HepG2 (cell line): Measurements from ENCODE around the gene CATSPERE. TPM values are rescaled to one million over a fixed set of nuclear protein-coding genes. Genes with fewer than 3 reads are reported as not detected.

Experiments used
- ATAC-seq: fragments of 200-7000 bp; cut with Tn5 transposase; 3 replicates; pipeline ENCODE4 v1.9.1; 2020; ENCODE audit warnings: mild to moderate bottlenecking, moderate library complexity
- BruUV-seq: library from RNA; stranded (reverse); fragments of 400-500 nt; replicated peaks from 2 replicates; lab custom pipeline; 2021; lab: Mats Ljungman, UMichigan
- CTCF ChIA-PET: fragments of 300-600 bp; formaldehyde crosslinking; extraction: SDS; loops from one replicate; lab custom pipeline; 2021; ENCODE audit warnings: low total read pairs, inconsistent platforms, low intra/inter-chr PET ratio; lab: Yijun Ruan, JAX
- POLR2A ChIA-PET: fragments of 350-600 bp; sonication (Branson Sonifier 250); formaldehyde crosslinking; loops from one replicate; lab custom pipeline; 2020; ENCODE audit warnings: antibody characterized with exemption, inconsistent platforms; lab: Yijun Ruan, JAX
- DNase-seq: peaks from one replicate; pipeline ENCODE4 v3.0.0-alpha.2; 2015; ENCODE audit warnings: low spot score
- FAIRE-seq: peaks from 3 replicates; lab custom pipeline; 2011; peaks lifted over from hg19 to GRCh38; lab: Jason Lieb, UNC
- H2AFZ ChIP-seq: one replicate; pipeline ENCODE4 v1.6.1; 2011; ENCODE audit warnings: low read length, inconsistent platforms
- H3K27ac ChIP-seq: fragments of 300-600 bp; 3 replicates; pipeline ENCODE4 v1.8.0; 2011; ENCODE audit warnings: mixed run types, mild to moderate bottlenecking, mixed read lengths, low read length, inconsistent platforms; ENCODE audit not compliant: insufficient read depth; ENCODE audit errors: extremely low read length
- H3K27me3 ChIP-seq, 2 experiments: fragments of 200-600 bp in 1 of 2; 2 replicates in 1 of 2; 3 replicates in 1 of 2; pipeline versions ENCODE4 v1.6.0 to v1.8.0; 2011; ENCODE audit warnings: low read length in 2 of 2, mild to moderate bottlenecking in 2 of 2, moderate library complexity in 2 of 2, inconsistent platforms in 1 of 2; ENCODE audit not compliant: insufficient read depth in 2 of 2, control insufficient read depth in 1 of 2
- H3K36me3 ChIP-seq, 2 experiments: fragments of 200-600 bp in 1 of 2; replicated peaks in 1 of 2; 2 replicates in 1 of 2; 3 replicates in 1 of 2; pipeline versions ENCODE4 v1.5.1 to v1.8.0; 2011; ENCODE audit warnings: low read length in 2 of 2, inconsistent platforms in 1 of 2; ENCODE audit not compliant: insufficient read depth in 2 of 2, control insufficient read depth in 1 of 2
- H3K4me1 ChIP-seq: 2 replicates; pipeline ENCODE4 v1.5.1; 2012; ENCODE audit warnings: low read length, inconsistent platforms; ENCODE audit not compliant: insufficient read depth
- H3K4me2 ChIP-seq: 2 replicates; pipeline ENCODE4 v1.6.0; 2011; ENCODE audit warnings: low read depth, low read length, inconsistent platforms
- H3K4me3 ChIP-seq, 3 experiments: fragments of 200-600 bp in 1 of 3; sonication (generic), shearing (Covaris generic) in 1 of 3; replicated peaks in 1 of 3; 2 replicates each; pipeline ENCODE4 v1.5.1; 2011 to 2016; ENCODE audit warnings: low read length in 3 of 3, inconsistent platforms in 2 of 3, low read depth in 2 of 3, mild to moderate bottlenecking in 2 of 3, control low read depth in 1 of 3, mixed read lengths in 1 of 3; ENCODE audit not compliant: insufficient read depth in 1 of 3
- H3K79me2 ChIP-seq: one replicate; pipeline ENCODE4 v1.6.1; 2011; ENCODE audit warnings: low read length, inconsistent platforms; ENCODE audit not compliant: insufficient read depth
- H3K9ac ChIP-seq: 2 replicates; pipeline ENCODE4 v1.6.0; 2011; ENCODE audit warnings: mild to moderate bottlenecking, low read depth, low read length, inconsistent platforms; ENCODE audit not compliant: insufficient read depth
- H3K9me3 ChIP-seq: 2 replicates; pipeline ENCODE4 v1.5.1; 2012; ENCODE audit warnings: mild to moderate bottlenecking, low read length
- H4K20me1 ChIP-seq: 2 replicates; pipeline ENCODE4 v1.6.0; 2011; ENCODE audit warnings: inconsistent platforms, mild to moderate bottlenecking, low read length, moderate library complexity; ENCODE audit not compliant: insufficient read depth
- EEA1 ChIP-seq: sonication (generic); formaldehyde crosslinking; IDR thresholded peaks from 2 replicates; pipeline ENCODE4 v1.5.1; 2020; ENCODE audit warnings: mild to moderate bottlenecking, missing genetic modification reagents, borderline replicate concordance
- GLI4 ChIP-seq: sonication (generic); formaldehyde crosslinking; IDR thresholded peaks from 2 replicates; pipeline ENCODE4 v1.5.1; 2020; ENCODE audit warnings: missing genetic modification reagents, mild to moderate bottlenecking, moderate library complexity, borderline replicate concordance
- GMEB1 ChIP-seq: sonication (generic); formaldehyde crosslinking; IDR thresholded peaks from 2 replicates; pipeline ENCODE4 v1.5.1; 2020; ENCODE audit warnings: missing genetic modification reagents, mild to moderate bottlenecking, borderline replicate concordance
- HNRNPLL ChIP-seq: fragments of 200-400 bp; formaldehyde crosslinking; IDR thresholded peaks from 2 replicates; pipeline ENCODE4 v1.6.1; 2017; ENCODE audit warnings: mild to moderate bottlenecking, low read depth, low read length; ENCODE audit not compliant: poor library complexity, severe bottlenecking
- IKZF4 ChIP-seq: sonication (generic); formaldehyde crosslinking; IDR thresholded peaks from 2 replicates; pipeline ENCODE4 v1.5.1; 2020; ENCODE audit warnings: borderline replicate concordance, mild to moderate bottlenecking, low read depth, missing genetic modification reagents; ENCODE audit errors: not compliant biosample characterization
- JDP2 ChIP-seq: sonication (generic); formaldehyde crosslinking; IDR thresholded peaks from 2 replicates; pipeline ENCODE4 v1.8.1; 2022; ENCODE audit warnings: missing genetic modification reagents, borderline replicate concordance
- KMT2B ChIP-seq: IDR thresholded peaks from 2 replicates; pipeline ENCODE4 v1.6.1; 2016; ENCODE audit warnings: missing genetic modification reagents, missing compliant biosample characterization
- NFE2L2 ChIP-seq: fragments of 150-350 bp; IDR thresholded peaks from 2 replicates; pipeline ENCODE4 v1.6.1; 2014; ENCODE audit warnings: low read length
- ZFP37 ChIP-seq: sonication (generic); formaldehyde crosslinking; IDR thresholded peaks from 2 replicates; pipeline ENCODE4 v1.4.0; 2020; ENCODE audit warnings: missing genetic modification reagents, borderline replicate concordance
- ZKSCAN5 ChIP-seq: sonication (generic); formaldehyde crosslinking; IDR thresholded peaks from 2 replicates; pipeline ENCODE4 v1.5.1; 2020; ENCODE audit warnings: mild to moderate bottlenecking, missing genetic modification reagents
- ZNF317 ChIP-seq: sonication (generic); formaldehyde crosslinking; IDR thresholded peaks from 2 replicates; pipeline ENCODE4 v1.5.0; 2020; ENCODE audit warnings: mild to moderate bottlenecking, missing genetic modification reagents
- ZNF382 ChIP-seq: sonication (generic); formaldehyde crosslinking; IDR thresholded peaks from 2 replicates; pipeline ENCODE4 v1.5.0; 2020; ENCODE audit warnings: missing genetic modification reagents, mild to moderate bottlenecking, borderline replicate concordance
- ZNF576 ChIP-seq: sonication (generic); formaldehyde crosslinking; IDR thresholded peaks from 2 replicates; pipeline ENCODE4 v1.4.0; 2020; ENCODE audit warnings: mild to moderate bottlenecking, missing genetic modification reagents
- ZNF614 ChIP-seq: IDR thresholded peaks from 2 replicates; pipeline ENCODE4 v1.6.1; 2018; ENCODE audit warnings: missing biosample characterization, missing genetic modification reagents, inconsistent platforms, borderline replicate concordance
- ZXDC ChIP-seq: sonication (generic); formaldehyde crosslinking; IDR thresholded peaks from 2 replicates; pipeline ENCODE4 v1.5.0; 2020; ENCODE audit warnings: mild to moderate bottlenecking, missing genetic modification reagents
- WGBS: methylation state at CpG from one replicate; pipeline ENCODE4 v1.1.6; 2017; ENCODE audit warnings: low lambda C conversion rate; 5-methylcytosine and 5-hydroxymethylcytosine counted together
- in situ Hi-C: cut with HindIII; loops from 2 replicates; pipeline ENCODE4 v1.10.0; 2017; ENCODE audit warnings: low pct_unique_long_range_greater_than_20kb; ENCODE audit not compliant: extremely low pct_ligation_motif_present
- intact Hi-C: fragments of 100-400 bp; cut with micrococcal nuclease; formaldehyde crosslinking; loops from one replicate; pipeline ENCODE4 v1.10.0; 2022; ENCODE audit not compliant: unreplicated experiment
- polyA plus RNA-seq, 8 experiments: library from polyadenylated mRNA; depleted of rRNA in 3 of 8; stranded (reverse) in 7 of 8; unstranded in 1 of 8; fragments of >200 nt; fragmentation: Illumina TruSeq in 4 of 8; extraction: Trizol in 4 of 8; gene quantifications; 2 replicates each; pipeline versions ENCODE4 v1.2.1 to v1.2.3, GENCODE V29; 2011 to 2016; ENCODE audit warnings: low read depth in 4 of 8, missing spikeins in 1 of 8, mixed read lengths in 1 of 8; ENCODE audit not compliant: insufficient read depth in 1 of 8
- total RNA-seq, 5 experiments: library from RNA; depleted of rRNA; stranded (reverse); fragments of >200 nt; fragmentation: Illumina TruSeq; extraction: Trizol; gene quantifications; 2 replicates each; pipeline ENCODE4 v1.2.3, GENCODE V29; 2016; ENCODE audit warnings: low read depth in 1 of 5

Gene CATSPERE
- total and polyA plus RNA-seq, 2 of the 13 experiments (the other 11 are each of a cell fraction or from before 2014, with no cell fraction given): 0.34 to 0.51 TPM

- TF ChIP-seq ZKSCAN5 (CRISPR knock-in tag) (no peak), JDP2 (CRISPR knock-in tag) (no peak), ZXDC (no peak), KMT2B (CRISPR knock-in tag) (no peak)
- H3K27me3 ChIP-seq: no peaks in the 10 kb centered on the region
- ATAC-seq (no peak), FAIRE-seq (no peak), DNase-seq (no peak)
- no TSS peak for BruUV-seq
- no peak overlapping the region for H3K4me2 ChIP-seq
- peaks cover 11 to 60% of the 10 kb centered on the region in 2 experiments for H3K36me3 ChIP-seq
- H3K79me2 ChIP-seq: no peaks in the 10 kb centered on the region
- H3K4me1 ChIP-seq: no peaks in the 10 kb centered on the region
- H3K9ac ChIP-seq: no peak overlapping the region
- no peaks in the 10 kb centered on the region for H4K20me1 ChIP-seq
- H2AFZ ChIP-seq: no peak overlapping the region
- no peaks in the 10 kb centered on the region for H3K9me3 ChIP-seq
- in situ Hi-C loops (no loop called here), intact Hi-C loops (no loop called here)
- ChIA-PET CTCF (no interaction called here), POLR2A (no interaction called here)
- H3K27ac ChIP-seq: no peak overlapping the region
- H3K4me3 ChIP-seq: no peak overlapping the region
- 100% methylated on average over 5 of the region's 5 CpGs for WGBS
Measured at GRCh38 chr1:244412176-244412575, 48.9 kb upstream of the CATSPERE start.

- in situ Hi-C loops (no loop called here), intact Hi-C loops (no loop called here)
- BruUV-seq: no TSS peak
- ATAC-seq (no peak), FAIRE-seq (no peak), DNase-seq (no peak)
- no peaks in the 10 kb centered on the region for H3K9me3 ChIP-seq
- peaks cover 11 to 68% of the 10 kb centered on the region in 2 experiments for H3K36me3 ChIP-seq
- no peaks in the 10 kb centered on the region for H3K27me3 ChIP-seq
- CTCF ChIA-PET: no interaction called here
- no peak overlapping the region for H3K27ac ChIP-seq
- WGBS: 99% methylated on average over 3 of the region's 3 CpGs
- H4K20me1 ChIP-seq: no peaks in the 10 kb centered on the region
- no peak overlapping the region for H3K4me3 ChIP-seq
- H3K9ac ChIP-seq: no peak overlapping the region
- POLR2A ChIA-PET: no interaction called here
- no peak overlapping the region for H3K4me2 ChIP-seq
- no peaks in the 10 kb centered on the region for H3K4me1 ChIP-seq
- H3K79me2 ChIP-seq: no peaks in the 10 kb centered on the region
- H2AFZ ChIP-seq: no peak overlapping the region
- TF ChIP-seq ZNF382 (CRISPR knock-in tag) (no peak), NFE2L2 (no peak), HNRNPLL (no peak), ZNF614 (no peak), ZNF317 (no peak), GMEB1 (CRISPR knock-in tag) (no peak), GLI4 (no peak), EEA1 (no peak), ZNF576 (no peak), IKZF4 (CRISPR knock-in tag) (no peak), ZFP37 (no peak)
Measured at GRCh38 chr1:244413736-244414135, 47.3 kb upstream of the CATSPERE start.
